NCI-H524 (cell line): ENCODE results near the gene FBXW12.

Experiments
- DNase-seq, 2 experiments: peaks; one replicate each; lab custom pipeline; 2025; lab: John Stamatoyannopoulos, UW

Gene FBXW12

GRCh38 chr3:48407542-48408099 is 35.6 kb downstream of the FBXW12 start:
- DNase-seq, result no peak

GRCh38 chr3:48408823-48409281 is 36.8 kb downstream of the FBXW12 start:
- DNase-seq, result no peak

DNA sequence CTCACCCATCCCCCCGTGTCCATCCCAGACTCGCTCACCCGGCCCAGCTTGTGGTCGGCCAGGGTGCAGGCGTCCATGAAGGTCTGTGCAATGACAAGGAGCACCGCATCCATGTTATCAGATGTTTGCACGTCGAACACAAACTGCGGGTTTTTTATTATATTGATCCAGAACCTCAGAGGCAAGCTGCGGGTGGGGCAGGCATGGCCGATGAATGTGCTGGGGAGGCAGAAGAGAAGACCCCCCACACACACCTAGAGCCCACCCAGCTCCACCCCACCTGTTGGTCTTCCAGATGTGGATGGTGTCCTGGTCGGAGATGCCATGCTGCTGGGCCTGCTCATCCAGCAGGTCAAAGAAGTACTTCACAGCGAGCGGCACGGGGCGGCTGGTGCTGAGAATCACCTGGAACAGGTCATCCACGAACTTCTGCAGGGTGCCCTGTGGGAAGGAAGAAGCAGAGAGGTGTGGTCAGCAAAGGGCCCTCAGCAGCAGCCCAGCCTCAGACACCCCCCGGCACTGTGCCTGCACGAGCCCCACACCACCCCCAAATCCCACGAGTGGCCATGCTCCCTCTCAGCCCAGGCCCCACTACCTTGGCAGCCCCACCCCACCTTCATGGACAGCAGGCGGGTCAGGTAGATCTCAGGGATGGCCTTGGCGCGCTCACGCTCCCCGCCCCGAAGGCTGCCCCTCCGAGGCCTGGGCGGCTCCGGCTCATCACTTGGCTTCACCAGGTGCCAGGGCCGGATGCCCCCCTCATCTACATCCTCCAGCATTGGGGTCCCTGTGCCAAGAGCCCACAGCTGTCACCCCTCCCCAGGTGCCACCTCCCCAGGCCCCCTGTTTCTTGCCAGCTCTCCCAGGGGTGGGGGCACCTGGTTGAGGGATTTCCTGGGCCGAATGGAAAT is 37.5 kb downstream of the FBXW12 start:
- no peak for DNase-seq

GRCh38 chr3:48410205-48411040 is 38.4 kb downstream of the FBXW12 start:
- DNase-seq, result no peak

DNA sequence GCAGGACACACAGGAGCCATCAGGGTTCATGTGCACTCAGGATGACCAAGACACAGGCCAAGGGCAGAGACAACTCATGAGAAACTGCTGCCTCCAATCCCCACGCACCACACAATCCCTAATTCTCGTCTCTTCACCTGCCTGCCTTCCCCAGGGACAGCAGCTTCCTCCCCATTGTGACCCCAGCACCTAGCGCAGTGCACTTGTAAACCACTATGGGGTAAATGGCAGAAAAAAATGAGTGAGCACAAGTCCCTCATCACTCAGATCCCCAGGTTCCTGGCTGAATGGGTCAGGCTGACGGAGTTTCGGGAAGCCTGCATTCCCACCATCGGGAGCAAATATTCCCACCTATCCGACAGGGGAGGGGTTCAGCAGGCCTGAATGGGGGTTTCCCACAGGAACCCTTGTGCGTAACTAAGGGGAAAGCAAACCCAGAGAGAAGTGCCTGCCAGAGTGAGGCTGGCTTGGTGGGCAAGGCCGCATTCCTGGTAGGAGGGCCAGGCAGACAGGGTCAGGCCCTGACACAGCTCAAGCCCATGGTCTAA is 39.1 kb downstream of the FBXW12 start:
- DNase-seq, result no peak

DNA sequence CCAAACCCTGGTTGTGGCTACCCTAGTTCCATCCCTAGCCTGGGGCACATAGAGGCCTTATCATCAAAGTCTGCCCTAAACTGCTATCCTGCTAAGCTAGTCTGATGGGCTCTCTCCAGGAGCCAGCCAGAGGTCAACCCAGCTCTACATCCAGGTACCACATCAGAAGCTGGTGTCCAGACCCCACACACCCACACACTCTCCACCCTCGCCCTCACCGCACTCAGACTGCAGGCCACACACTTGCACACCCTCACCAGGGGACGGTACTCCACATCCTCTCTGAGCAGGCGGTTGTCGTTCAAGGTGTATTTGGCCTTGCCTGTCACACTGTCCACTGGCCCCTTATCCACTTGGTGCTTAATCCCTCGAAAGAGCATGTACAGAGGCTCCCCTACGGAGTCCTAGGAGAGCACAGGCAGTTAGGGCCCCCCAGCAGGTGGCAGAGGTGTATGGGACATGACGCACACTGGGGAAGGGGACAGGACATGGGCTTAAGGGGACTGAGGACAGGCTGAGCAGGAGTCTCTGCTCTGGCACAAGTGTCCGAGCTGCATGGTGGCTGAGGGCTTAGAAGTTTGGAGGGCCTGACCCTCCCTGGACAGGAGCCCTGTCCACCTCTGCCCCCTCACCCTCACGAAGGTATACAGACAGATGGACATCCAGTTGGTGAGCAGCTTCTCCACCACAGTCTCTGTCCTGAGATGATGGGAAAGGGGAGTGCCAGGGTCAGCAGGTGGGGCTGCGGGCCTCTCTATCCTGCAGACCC is 39.8 kb downstream of the FBXW12 start:
- no peak for DNase-seq

GRCh38 chr3:48412375-48413001 is 40.5 kb downstream of the FBXW12 start:
- no peak for DNase-seq

- no peak for DNase-seq
Observed at GRCh38 chr3:48413086-48413485, 41.1 kb downstream of the FBXW12 start.

DNA sequence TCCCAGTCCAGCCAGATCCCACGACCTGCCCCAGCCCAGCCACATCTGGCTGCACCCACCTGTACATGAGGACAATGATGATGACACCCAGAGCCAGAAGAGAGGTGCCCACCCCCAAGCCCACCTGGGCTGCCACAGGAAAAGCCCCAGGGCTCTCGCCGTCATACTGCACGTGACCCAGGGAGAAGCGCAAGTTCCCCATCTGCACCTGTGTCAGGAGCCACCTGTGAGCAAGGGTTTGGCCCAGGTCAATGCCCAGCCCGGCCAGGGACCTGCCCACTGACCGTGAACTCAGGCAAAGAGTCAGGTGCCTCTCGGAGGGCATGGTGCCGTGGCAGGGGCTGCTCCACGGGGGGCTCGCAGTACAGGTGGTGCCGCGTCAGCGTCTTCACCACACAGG is 41.6 kb downstream of the FBXW12 start:
- no peak for DNase-seq

GRCh38 chr3:48414376-48415250 is 42.6 kb downstream of the FBXW12 start:
- DNase-seq, result no peak

GRCh38 chr3:48415251-48415953 is 43.4 kb downstream of the FBXW12 start:
- DNase-seq, result no peak

- no peak for DNase-seq
Observed at GRCh38 chr3:48416091-48416505, 44.1 kb downstream of the FBXW12 start.

GRCh38 chr3:48416546-48416945 is 44.5 kb downstream of the FBXW12 start:
- no peak for DNase-seq

DNA sequence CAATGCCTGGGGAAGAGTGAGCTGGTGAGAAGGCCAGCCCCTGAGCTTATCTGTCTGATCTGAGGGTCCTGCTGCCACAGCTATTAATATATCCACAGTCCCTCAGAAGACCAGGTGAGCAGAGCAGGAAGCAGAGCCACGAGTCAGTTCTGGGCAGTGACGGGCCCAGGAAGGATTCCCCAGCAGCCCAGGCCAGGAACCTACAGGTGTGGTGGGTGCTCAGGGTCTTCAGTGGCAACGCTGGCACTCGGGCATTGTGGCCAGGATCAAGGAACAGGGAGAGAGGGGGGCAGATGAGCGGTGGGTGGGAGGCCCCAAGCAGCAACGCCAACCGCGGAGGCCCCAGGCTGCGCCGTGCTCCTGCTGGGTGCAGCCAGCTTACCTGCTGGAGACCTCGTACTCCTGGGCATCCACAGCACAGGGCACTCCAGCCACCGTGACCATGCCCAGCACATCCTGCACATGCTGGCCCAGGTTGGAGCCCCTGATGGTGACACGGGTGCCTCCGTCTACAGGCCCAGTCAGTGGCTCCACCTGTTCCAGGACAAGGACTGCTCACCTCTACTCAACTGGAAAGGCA is 45.6 kb downstream of the FBXW12 start:
- DNase-seq, result no peak

DNA sequence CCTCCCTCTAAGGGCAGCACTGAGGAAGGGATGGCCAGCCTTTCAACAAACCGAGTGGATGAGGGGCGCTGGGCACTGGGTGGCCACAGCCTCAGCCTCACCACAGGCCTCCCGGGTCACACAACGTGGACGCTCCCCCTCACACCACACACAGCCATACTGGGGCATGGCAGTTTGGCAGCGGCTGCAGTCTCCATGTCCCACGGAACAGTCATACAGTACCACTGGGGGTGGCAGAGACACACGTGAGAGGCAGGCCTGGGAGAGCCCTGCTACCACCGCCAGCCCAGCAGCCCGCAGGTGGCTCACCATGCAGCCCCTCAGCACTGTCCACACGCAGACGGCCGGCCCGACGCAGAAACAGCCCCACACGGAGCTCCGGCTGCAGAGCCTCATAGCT is 46.1 kb downstream of the FBXW12 start:
- DNase-seq, result no peak

DNA sequence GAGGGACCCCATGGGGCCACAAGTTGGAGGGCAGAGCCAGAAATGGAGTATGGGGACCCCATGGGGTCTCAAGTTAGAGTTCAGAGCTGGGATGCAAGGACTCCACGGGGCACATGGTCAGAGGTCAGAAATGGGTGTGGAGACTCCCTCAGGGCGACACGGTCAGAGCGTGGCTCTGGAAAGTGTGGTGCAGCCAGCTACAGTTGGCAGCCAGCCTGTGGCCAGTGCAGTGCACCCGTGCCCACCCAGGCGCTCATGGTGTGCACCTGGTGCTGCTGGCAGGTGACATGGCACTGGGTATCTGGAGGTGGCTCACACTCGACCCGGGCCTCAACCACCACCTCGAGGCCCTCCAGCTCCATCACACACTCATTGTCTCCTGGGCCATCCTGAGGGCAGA is 46.6 kb downstream of the FBXW12 start:
- DNase-seq, result no peak

DNA sequence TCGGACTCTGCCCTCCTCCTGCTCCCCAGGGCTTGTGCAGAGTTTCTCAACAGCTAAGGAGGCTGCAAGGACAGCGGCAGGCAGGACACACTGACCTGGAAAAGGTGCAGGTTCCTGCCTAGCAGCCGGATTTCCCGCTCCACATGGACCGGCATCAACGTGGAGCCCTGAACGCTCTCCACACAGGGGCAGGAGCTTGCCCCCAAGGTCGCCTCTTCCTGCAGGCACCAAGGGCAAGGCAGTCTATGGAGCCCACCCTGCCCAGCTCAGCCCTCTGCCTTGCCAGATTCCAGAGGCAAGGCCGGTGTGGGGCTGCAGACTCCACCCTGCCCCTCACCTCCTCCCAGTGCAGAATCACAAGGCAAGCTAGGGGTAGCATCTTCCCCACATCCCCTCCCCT is 47.1 kb downstream of the FBXW12 start:
- no peak for DNase-seq

GRCh38 chr3:48419597-48419996 is 47.6 kb downstream of the FBXW12 start:
- no peak for DNase-seq

DNA sequence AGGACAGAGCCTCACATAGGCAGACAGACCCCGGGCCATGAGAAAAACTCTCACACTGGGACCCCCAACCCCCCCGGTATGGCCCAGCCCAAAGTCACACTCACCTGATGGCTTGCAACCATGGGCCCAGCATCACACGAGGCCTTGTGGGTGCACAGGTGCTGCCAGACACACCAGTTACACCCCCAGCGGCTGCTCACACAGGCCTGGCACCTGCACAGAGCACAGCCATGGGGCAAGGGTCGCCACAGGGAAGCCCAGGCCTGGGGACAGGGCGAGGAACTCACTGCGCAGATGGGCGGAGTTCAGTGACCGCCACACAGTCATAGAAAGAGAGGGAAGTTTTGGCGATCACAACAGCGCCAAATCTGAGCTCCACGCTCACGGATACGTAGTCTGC is 48.5 kb downstream of the FBXW12 start:
- DNase-seq, result no peak
